IMR-90 (cell line): ENCODE results near the gene SLC40A1. TPM values are rescaled to one million over a fixed set of nuclear protein-coding genes. Genes with fewer than 3 reads are reported as not detected.

Experiments used
- ATAC-seq: fragments of 200-7000 bp; cut with Tn5 transposase; 2 replicates; pipeline ENCODE4 v1.9.1; 2020; ENCODE audit warnings: low read depth, mild to moderate bottlenecking, moderate library complexity
- BruUV-seq: library from RNA; stranded (reverse); fragments of 400-500 nt; replicated peaks from 2 replicates; lab custom pipeline; 2021; lab: Mats Ljungman, UMichigan
- CTCF ChIA-PET: fragments of 300-600 bp; formaldehyde crosslinking; extraction: SDS; loops from one replicate; lab custom pipeline; 2021; ENCODE audit warnings: antibody characterized with exemption; lab: Yijun Ruan, JAX
- POLR2A ChIA-PET: fragments of 300-600 bp; sonication (Branson Sonifier 250); formaldehyde crosslinking; loops from one replicate; lab custom pipeline; 2022; ENCODE audit warnings: antibody characterized with exemption; ENCODE audit not compliant: unreplicated experiment; lab: Charles Lee
- DNase-seq: peaks from one replicate; pipeline ENCODE4 v3.0.0; 2013
- H2AFZ ChIP-seq: replicated peaks from 2 replicates; pipeline ENCODE3; 2013; ENCODE audit warnings: low read length, mild to moderate bottlenecking; ENCODE audit not compliant: poor library complexity
- H2AK5ac ChIP-seq: 2 replicates; pipeline ENCODE4 v1.6.1; 2013; ENCODE audit warnings: low read depth, low read length, inconsistent platforms
- H2AK9ac ChIP-seq: replicated peaks from 2 replicates; pipeline ENCODE3; 2013; ENCODE audit warnings: mild to moderate bottlenecking, low read depth, low read length, moderate library complexity; ENCODE audit not compliant: poor library complexity
- H2BK120ac ChIP-seq: 2 replicates; pipeline ENCODE4 v1.6.1; 2013; ENCODE audit warnings: low read depth, low read length, inconsistent platforms
- H2BK15ac ChIP-seq: 3 replicates; pipeline ENCODE4 v1.6.1; 2013; ENCODE audit warnings: low read depth, low read length, inconsistent platforms
- H2BK20ac ChIP-seq: 2 replicates; pipeline ENCODE4 v1.6.1; 2013; ENCODE audit warnings: low read depth, mild to moderate bottlenecking, inconsistent platforms, low read length, moderate library complexity
- H2BK5ac ChIP-seq: 2 replicates; pipeline ENCODE4 v1.6.1; 2013; ENCODE audit warnings: mild to moderate bottlenecking, low read depth, low read length, inconsistent platforms; ENCODE audit not compliant: poor library complexity, severe bottlenecking
- H3K14ac ChIP-seq: replicated peaks from 2 replicates; pipeline ENCODE4 v1.6.1; 2013; ENCODE audit warnings: low read depth, low read length, inconsistent platforms
- H3K18ac ChIP-seq: 2 replicates; pipeline ENCODE4 v1.6.1; 2013; ENCODE audit warnings: low read depth, low read length, control low read depth
- H3K23ac ChIP-seq: 2 replicates; pipeline ENCODE4 v1.6.1; 2013; ENCODE audit warnings: low read depth, low read length, inconsistent platforms
- H3K27ac ChIP-seq: 2 replicates; pipeline ENCODE4 v1.5.1; 2013; ENCODE audit warnings: mild to moderate bottlenecking, control low read depth, low read length; ENCODE audit not compliant: insufficient read depth
- H3K27me3 ChIP-seq: 2 replicates; pipeline ENCODE4 v1.6.1; 2013; ENCODE audit warnings: low read length; ENCODE audit not compliant: control insufficient read depth, insufficient read depth
- H3K36me3 ChIP-seq: 2 replicates; pipeline ENCODE4 v1.6.1; 2013; ENCODE audit warnings: low read length, mixed read lengths; ENCODE audit not compliant: control insufficient read depth, insufficient read depth
- H3K4ac ChIP-seq: 2 replicates; pipeline ENCODE4 v1.6.1; 2013; ENCODE audit warnings: low read depth, low read length, inconsistent platforms
- H3K4me1 ChIP-seq: 2 replicates; pipeline ENCODE4 v1.6.1; 2013; ENCODE audit warnings: low read length, mixed read lengths; ENCODE audit not compliant: control insufficient read depth, insufficient read depth
- H3K4me2 ChIP-seq: 2 replicates; pipeline ENCODE4 v1.6.1; 2013; ENCODE audit warnings: low read depth, mild to moderate bottlenecking, control low read depth, low read length, moderate library complexity
- H3K4me3 ChIP-seq: 2 replicates; pipeline ENCODE4 v1.5.1; 2013; ENCODE audit warnings: low read depth, mild to moderate bottlenecking, control low read depth, low read length, moderate library complexity; ENCODE audit not compliant: insufficient read depth
- H3K56ac ChIP-seq: 2 replicates; pipeline ENCODE4 v1.6.1; 2013; ENCODE audit warnings: low read length, inconsistent platforms; ENCODE audit not compliant: insufficient read depth; ENCODE audit errors: extremely low read depth
- H3K79me1 ChIP-seq, 2 experiments: 2 replicates each; pipeline ENCODE4 v1.6.1; 2013; ENCODE audit warnings: low read length in 2 of 2, inconsistent platforms in 1 of 2, low read depth in 1 of 2
- H3K9ac ChIP-seq: 2 replicates; pipeline ENCODE4 v1.6.1; 2013; ENCODE audit warnings: low read depth, low read length, control low read depth
- H3K9me1 ChIP-seq: 2 replicates; pipeline ENCODE4 v1.6.1; 2013; ENCODE audit warnings: low read length, inconsistent platforms; ENCODE audit not compliant: insufficient read depth
- H3K9me3 ChIP-seq: 2 replicates; pipeline ENCODE4 v1.6.1; 2013; ENCODE audit warnings: low read length; ENCODE audit not compliant: control insufficient read depth, insufficient read depth
- H4K20me1 ChIP-seq: 2 replicates; pipeline ENCODE4 v1.6.1; 2013; ENCODE audit warnings: low read length, inconsistent platforms; ENCODE audit not compliant: insufficient read depth
- H4K5ac ChIP-seq: 2 replicates; pipeline ENCODE4 v1.6.1; 2013; ENCODE audit warnings: mild to moderate bottlenecking, low read depth, low read length, control low read depth
- H4K8ac ChIP-seq, 2 experiments: 2 replicates each; pipeline ENCODE4 v1.6.1; 2013; ENCODE audit warnings: low read depth in 2 of 2, low read length in 2 of 2, control low read depth in 1 of 2, inconsistent platforms in 1 of 2
- H4K91ac ChIP-seq: 2 replicates; pipeline ENCODE4 v1.6.1; 2013; ENCODE audit warnings: low read depth, low read length, inconsistent platforms; ENCODE audit not compliant: insufficient read depth
- BHLHE40 ChIP-seq: fragments of 150-350 bp; IDR thresholded peaks from 2 replicates; pipeline ENCODE4 v1.6.1; 2016; ENCODE audit warnings: mild to moderate bottlenecking, low read depth, low read length
- CEBPB ChIP-seq: IDR thresholded peaks from 2 replicates; pipeline ENCODE4 v1.6.1; 2012; ENCODE audit warnings: low read depth, low read length, improper control_type of control experiment
- CHD1 ChIP-seq: IDR thresholded peaks from 2 replicates; pipeline ENCODE4 v1.6.1; 2012; ENCODE audit warnings: low read depth, low read length, improper control_type of control experiment
- CTCF ChIP-seq: conservative IDR thresholded peaks from 2 replicates; pipeline ENCODE4 v1.5.1; 2012; ENCODE audit warnings: mild to moderate bottlenecking, low read depth, low read length, improper control_type of control experiment
- ELK1 ChIP-seq: fragments of 150-350 bp; IDR thresholded peaks from 2 replicates; pipeline ENCODE4 v1.6.1; 2016; ENCODE audit warnings: low read depth, mild to moderate bottlenecking, low read length, moderate library complexity, borderline replicate concordance
- FOS ChIP-seq: fragments of 150-350 bp; IDR thresholded peaks from 2 replicates; pipeline ENCODE4 v1.6.1; 2016; ENCODE audit warnings: low read depth, low read length
- MAFK ChIP-seq: IDR thresholded peaks from 2 replicates; pipeline ENCODE4 v1.6.1; 2012; ENCODE audit warnings: low read depth, low read length, improper control_type of control experiment
- MAZ ChIP-seq: IDR thresholded peaks from 2 replicates; pipeline ENCODE4 v1.6.1; 2012; ENCODE audit warnings: low read depth, mild to moderate bottlenecking, low read length, improper control_type of control experiment, moderate library complexity, borderline replicate concordance
- MXI1 ChIP-seq: IDR thresholded peaks from 2 replicates; pipeline ENCODE4 v1.6.1; 2012; ENCODE audit warnings: low read depth, mild to moderate bottlenecking, low read length, moderate library complexity, borderline replicate concordance
- NFE2L2 ChIP-seq: fragments of 150-350 bp; IDR thresholded peaks from 2 replicates; pipeline ENCODE4 v1.6.1; 2016; ENCODE audit warnings: low read depth, mild to moderate bottlenecking, low read length
- POLR2A ChIP-seq: IDR thresholded peaks from 2 replicates; pipeline ENCODE4 v1.6.1; 2012; ENCODE audit warnings: mild to moderate bottlenecking, low read depth, low read length
- RAD21 ChIP-seq: IDR thresholded peaks from 2 replicates; pipeline ENCODE4 v1.6.1; 2012; ENCODE audit warnings: low read length, improper control_type of control experiment
- RCOR1 ChIP-seq: IDR thresholded peaks from 2 replicates; pipeline ENCODE4 v1.6.1; 2012; ENCODE audit warnings: mild to moderate bottlenecking, low read length, improper control_type of control experiment; ENCODE audit not compliant: insufficient replicate concordance
- RFX5 ChIP-seq: IDR thresholded peaks from 2 replicates; pipeline ENCODE4 v1.8.0; 2012; ENCODE audit warnings: low read depth, mild to moderate bottlenecking, low read length, moderate library complexity
- SMC3 ChIP-seq: fragments of 150-350 bp; IDR thresholded peaks from 2 replicates; pipeline ENCODE4 v1.6.1; 2016; ENCODE audit warnings: low read depth, mild to moderate bottlenecking, antibody characterized with exemption, low read length, moderate library complexity
- WGBS, 2 experiments: methylation state at CpG; one replicate each; pipeline versions ENCODE4 v1.1.5 to v1.1.7; 2013; ENCODE audit warnings: missing lambda C conversion rate in 2 of 2; ENCODE audit not compliant: insufficient read length in 1 of 2; ENCODE audit errors: extremely low coverage in 2 of 2; 5-methylcytosine and 5-hydroxymethylcytosine counted together
- dilution Hi-C: fragments of 300-500 bp; cut with HindIII; formaldehyde crosslinking; loops from one replicate; pipeline ENCODE4 v1.14.3; 2018; ENCODE audit warnings: low sequenced_read_pairs; ENCODE audit not compliant: unreplicated experiment
- in situ Hi-C: fragments of 300-500 bp; cut with MboI; formaldehyde crosslinking; loops from 3 replicates; pipeline ENCODE4 v1.14.3; 2019; ENCODE audit warnings: low sequenced_read_pairs, inconsistent platforms, mixed read lengths
- intact Hi-C: fragments of 100-400 bp; cut with micrococcal nuclease; formaldehyde crosslinking; loops from 2 replicates; pipeline ENCODE4 v1.10.0; 2022
- polyA plus RNA-seq, 3 experiments: library from polyadenylated mRNA; depleted of rRNA; stranded (reverse); fragments of >200 nt; gene quantifications; 2 replicates each; pipeline ENCODE4 v1.2.3, GENCODE V29; 2012; ENCODE audit warnings: low replicate concordance in 1 of 3
- total RNA-seq: library from RNA; depleted of rRNA; stranded (reverse); fragments of >200 nt; gene quantifications from 2 replicates; pipeline ENCODE4 v1.2.3, GENCODE V29; 2012
- TF ChIP-seq, protein P1 (sequence below): fragments of 150-350 bp; IDR thresholded peaks from 2 replicates; pipeline ENCODE4 v1.6.1; 2017; ENCODE audit warnings: mild to moderate bottlenecking, antibody characterized with exemption, low read length, low read depth

The SLC40A1 gene
- total and polyA plus RNA-seq, 2 of the 4 experiments (the other 2 are of a cell fraction) = 1.5 to 5.0 TPM

GRCh38 chr2:189542145-189542882 is 38.3 kb downstream of the SLC40A1 start:
- Histone ChIP-seq H2BK15ac (no peak overlapping the region), H3K4ac (no peak overlapping the region), H3K9ac (no peak overlapping the region), H3K23ac (no peak overlapping the region), H2AK9ac (no peak overlapping the region), H3K27me3 (no peaks in the 10 kb centered on the region), H2BK20ac (no peak overlapping the region), H3K79me1 (no peaks in the 10 kb centered on the region), H2AFZ (no peak overlapping the region), H3K56ac (no peak overlapping the region), H3K18ac (no peak overlapping the region), H3K4me3 (no peak overlapping the region), H2AK5ac (no peak overlapping the region), H2BK120ac (no peak overlapping the region), H3K9me3 (no peaks in the 10 kb centered on the region), H4K8ac (no peak overlapping the region), H3K14ac (no peak overlapping the region), H4K20me1 (no peaks in the 10 kb centered on the region), H3K36me3 (no peaks in the 10 kb centered on the region), H4K5ac (no peak overlapping the region), H4K91ac (no peak overlapping the region), H2BK5ac (no peak overlapping the region), H3K27ac (no peak overlapping the region), H3K4me1 (no peaks in the 10 kb centered on the region), H3K9me1 (0 out of 2 replicates have a peak, but pooled peaks cover 2% of the 10 kb centered on the region), H3K4me2 (no peak overlapping the region)
- TF ChIP-seq SMC3 (no peak), RAD21 (no peak), BHLHE40 (no peak), RFX5 (no peak), FOS (no peak), POLR2A (no peak), MXI1 (no peak), RCOR1 (no peak), MAFK (no peak), ELK1 (no peak), NFE2L2 (no peak), CEBPB (no peak), CTCF (no peak), CHD1 (no peak), MAZ (no peak)
- TF ChIP-seq, protein P1, sequence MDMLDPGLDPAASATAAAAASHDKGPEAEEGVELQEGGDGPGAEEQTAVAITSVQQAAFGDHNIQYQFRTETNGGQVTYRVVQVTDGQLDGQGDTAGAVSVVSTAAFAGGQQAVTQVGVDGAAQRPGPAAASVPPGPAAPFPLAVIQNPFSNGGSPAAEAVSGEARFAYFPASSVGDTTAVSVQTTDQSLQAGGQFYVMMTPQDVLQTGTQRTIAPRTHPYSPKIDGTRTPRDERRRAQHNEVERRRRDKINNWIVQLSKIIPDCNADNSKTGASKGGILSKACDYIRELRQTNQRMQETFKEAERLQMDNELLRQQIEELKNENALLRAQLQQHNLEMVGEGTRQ = no peak
- DNase-seq (no peak), ATAC-seq (no peak)
- in situ Hi-C loops = no loop called here
- no TSS peak for BruUV-seq
- ChIA-PET POLR2A (no interaction called here), CTCF (no interaction called here)
- intact Hi-C loops = no loop called here
- dilution Hi-C loops = no loop called here
- no CpG with 5 or more reads among the region's 6 CpGs for WGBS, 2 experiments
